Lower leg skin (tissue), 4 donors: ENCODE results near the gene RNF186. TPM values are rescaled to one million over a fixed set of nuclear protein-coding genes. Genes with fewer than 3 reads are reported as not detected.
"Not testable (repeated sequence)": the region's sequence is repeated elsewhere in the genome, so short reads cannot be mapped to it uniquely, and the experiment has no call there.

Experiments
- DNase-seq, 2 donors: peaks; one replicate each; pipeline ENCODE4 v3.0.0-alpha.2; 2019; ENCODE audit warnings: low spot score in 2 of 2
- H3K4me3 ChIP-seq: fragments of 200-600 bp; sonication (generic); 2 replicates; pipeline ENCODE4 v1.5.1; 2017; ENCODE audit warnings: mild to moderate bottlenecking, low read depth; ENCODE audit not compliant: poor library complexity, severe bottlenecking
- POLR2A ChIP-seq, 2 donors: fragments of 450-650 bp; IDR thresholded peaks; one replicate each; pipeline ENCODE4 v1.6.1; 2016 to 2017; ENCODE audit warnings: antibody characterized with exemption in 2 of 2, mild to moderate bottlenecking in 1 of 2, moderate library complexity in 1 of 2
- WGBS, 2 donors: methylation state at CpG; one replicate each; pipeline ENCODE4 v1.1.5; 2018; 5-methylcytosine and 5-hydroxymethylcytosine counted together
- intact Hi-C: fragments of 100-400 bp; cut with DNase I; formaldehyde crosslinking; loops from one replicate; pipeline ENCODE4 v1.15.0; 2023; ENCODE audit warnings: low total_unique reads
- total RNA-seq, 4 donors: library from RNA; depleted of rRNA; stranded (reverse); fragments of >200 nt; gene quantifications; one replicate each; pipeline ENCODE4 v1.1.0, GENCODE V29; 2016
- TF ChIP-seq, protein P1 (sequence below), 3 donors: fragments of 450-650 bp; IDR thresholded peaks; one replicate each; pipeline ENCODE4 v1.5.1; 2016; ENCODE audit warnings: antibody characterized with exemption in 3 of 3, mild to moderate bottlenecking in 3 of 3, moderate library complexity in 2 of 3

Gene RNF186
- total RNA-seq, 4 donors from 2014 or later = 0.19 TPM; not detected in 3

DNA sequence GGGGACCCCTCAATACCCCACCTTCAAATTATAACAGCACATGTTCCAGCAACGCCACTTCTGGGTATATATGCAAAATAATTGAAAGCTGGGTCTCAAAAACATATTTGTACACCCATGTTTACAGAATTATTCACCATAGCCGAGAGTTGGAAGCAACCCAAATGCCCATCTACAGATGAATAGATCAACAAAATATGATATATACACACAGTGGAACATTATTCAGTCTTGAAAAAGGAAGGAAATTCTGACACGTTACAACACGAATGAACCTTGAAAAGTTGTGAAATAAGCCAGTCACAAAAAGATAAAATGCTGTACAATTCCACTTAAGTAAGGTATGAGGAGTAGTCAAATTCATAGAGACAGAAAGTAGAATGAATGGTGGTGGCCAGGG, 20.5 kb downstream of the RNF186 start:
- TF ChIP-seq, protein P1, sequence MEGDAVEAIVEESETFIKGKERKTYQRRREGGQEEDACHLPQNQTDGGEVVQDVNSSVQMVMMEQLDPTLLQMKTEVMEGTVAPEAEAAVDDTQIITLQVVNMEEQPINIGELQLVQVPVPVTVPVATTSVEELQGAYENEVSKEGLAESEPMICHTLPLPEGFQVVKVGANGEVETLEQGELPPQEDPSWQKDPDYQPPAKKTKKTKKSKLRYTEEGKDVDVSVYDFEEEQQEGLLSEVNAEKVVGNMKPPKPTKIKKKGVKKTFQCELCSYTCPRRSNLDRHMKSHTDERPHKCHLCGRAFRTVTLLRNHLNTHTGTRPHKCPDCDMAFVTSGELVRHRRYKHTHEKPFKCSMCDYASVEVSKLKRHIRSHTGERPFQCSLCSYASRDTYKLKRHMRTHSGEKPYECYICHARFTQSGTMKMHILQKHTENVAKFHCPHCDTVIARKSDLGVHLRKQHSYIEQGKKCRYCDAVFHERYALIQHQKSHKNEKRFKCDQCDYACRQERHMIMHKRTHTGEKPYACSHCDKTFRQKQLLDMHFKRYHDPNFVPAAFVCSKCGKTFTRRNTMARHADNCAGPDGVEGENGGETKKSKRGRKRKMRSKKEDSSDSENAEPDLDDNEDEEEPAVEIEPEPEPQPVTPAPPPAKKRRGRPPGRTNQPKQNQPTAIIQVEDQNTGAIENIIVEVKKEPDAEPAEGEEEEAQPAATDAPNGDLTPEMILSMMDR (IDR thresholded peaks at IDR 0.05) = no peak
- no peak for TF ChIP-seq POLR2A (IDR thresholded peaks at IDR 0.05)
- WGBS, 2 donors = 90 to 91% methylated on average over 4 of the region's 4 CpGs
- H3K4me3 ChIP-seq = no peak overlapping the region
- intact Hi-C loops = no loop called here
- no peak for DNase-seq

DNA sequence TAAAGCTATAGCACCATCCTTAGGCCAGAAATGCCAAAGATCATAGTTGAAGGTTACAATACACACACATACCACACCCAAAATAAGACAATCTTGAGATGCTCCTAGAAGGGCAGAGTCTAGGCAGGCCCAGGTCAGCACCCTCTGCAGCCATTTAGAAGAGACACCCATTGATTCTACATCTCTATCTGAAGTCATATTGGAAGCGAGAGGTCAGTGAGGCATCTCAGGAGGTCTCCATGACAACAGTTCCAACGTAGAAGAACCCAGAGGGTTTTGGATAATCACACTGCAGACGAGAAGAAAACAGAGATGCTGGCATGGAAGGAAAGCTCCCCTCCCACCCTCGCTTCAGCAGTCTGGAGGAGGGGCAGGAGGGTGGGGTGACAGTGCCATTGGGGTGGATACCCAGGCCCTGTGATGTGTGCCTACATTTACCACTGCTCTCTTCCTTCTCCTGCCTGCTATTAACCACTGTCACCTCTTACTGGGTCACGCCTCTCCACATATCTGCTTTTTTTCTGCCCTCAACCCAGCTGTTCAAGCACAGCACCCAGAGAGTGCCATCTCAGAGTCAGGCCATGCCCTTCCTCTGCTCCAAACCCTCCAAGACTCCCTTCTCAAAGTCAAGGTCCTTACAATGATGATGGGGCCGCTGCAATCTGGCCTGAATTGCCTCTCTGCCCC, 21.6 kb downstream of the RNF186 start:
- TF ChIP-seq, protein P1 (IDR thresholded peaks at IDR 0.05) = no peak
- no peak for TF ChIP-seq POLR2A (IDR thresholded peaks at IDR 0.05)
- no peak overlapping the region for H3K4me3 ChIP-seq
- intact Hi-C loops = no loop called here
- no peak for DNase-seq
- WGBS, 2 donors = 77 to 80% methylated on average over 6 of the region's 6 CpGs

DNA sequence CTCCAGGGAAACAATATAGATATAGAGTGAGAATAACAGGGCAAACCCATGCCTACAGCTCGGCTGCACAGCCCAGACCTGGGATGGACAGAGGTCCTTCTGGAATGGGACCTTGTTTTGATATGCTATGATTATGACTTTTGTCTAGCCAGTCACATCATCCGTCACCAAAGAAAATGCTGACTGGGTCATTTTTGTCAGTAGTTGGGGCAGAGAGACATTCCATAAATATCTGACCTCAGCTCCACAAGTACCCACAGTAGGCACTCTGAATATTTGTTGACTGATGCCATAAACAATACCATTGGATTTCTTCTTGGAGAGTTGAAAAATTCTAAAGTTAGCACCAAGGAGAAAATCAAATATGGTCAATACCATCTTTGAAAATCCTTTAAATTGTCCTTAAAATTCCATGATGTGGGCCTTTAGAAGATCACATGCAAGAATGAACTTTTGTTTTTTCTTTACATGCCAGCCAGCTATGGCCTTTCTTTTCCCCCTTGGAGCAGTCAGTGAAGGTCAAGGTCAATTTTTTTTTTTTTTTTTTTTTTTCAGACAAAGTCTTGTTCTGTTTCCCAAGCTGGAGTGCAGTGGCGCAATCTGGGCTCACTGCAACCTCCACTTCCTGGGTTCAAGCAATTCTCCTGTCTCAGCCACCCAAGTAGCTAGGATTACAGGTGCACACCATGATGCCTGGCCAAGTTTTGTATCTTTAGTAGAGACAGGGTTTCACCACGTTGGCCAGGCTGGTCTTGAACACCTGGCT, 22.7 kb downstream of the RNF186 start:
- intact Hi-C loops = no loop called here
- TF ChIP-seq POLR2A (IDR thresholded peaks at IDR 0.05) = no peak
- TF ChIP-seq, protein P1 (IDR thresholded peaks at IDR 0.05) = no peak
- H3K4me3 ChIP-seq = no peak overlapping the region
- DNase-seq = no peak
- WGBS, 2 donors = 88 to 91% methylated on average over 4 of the region's 4 CpGs

DNA sequence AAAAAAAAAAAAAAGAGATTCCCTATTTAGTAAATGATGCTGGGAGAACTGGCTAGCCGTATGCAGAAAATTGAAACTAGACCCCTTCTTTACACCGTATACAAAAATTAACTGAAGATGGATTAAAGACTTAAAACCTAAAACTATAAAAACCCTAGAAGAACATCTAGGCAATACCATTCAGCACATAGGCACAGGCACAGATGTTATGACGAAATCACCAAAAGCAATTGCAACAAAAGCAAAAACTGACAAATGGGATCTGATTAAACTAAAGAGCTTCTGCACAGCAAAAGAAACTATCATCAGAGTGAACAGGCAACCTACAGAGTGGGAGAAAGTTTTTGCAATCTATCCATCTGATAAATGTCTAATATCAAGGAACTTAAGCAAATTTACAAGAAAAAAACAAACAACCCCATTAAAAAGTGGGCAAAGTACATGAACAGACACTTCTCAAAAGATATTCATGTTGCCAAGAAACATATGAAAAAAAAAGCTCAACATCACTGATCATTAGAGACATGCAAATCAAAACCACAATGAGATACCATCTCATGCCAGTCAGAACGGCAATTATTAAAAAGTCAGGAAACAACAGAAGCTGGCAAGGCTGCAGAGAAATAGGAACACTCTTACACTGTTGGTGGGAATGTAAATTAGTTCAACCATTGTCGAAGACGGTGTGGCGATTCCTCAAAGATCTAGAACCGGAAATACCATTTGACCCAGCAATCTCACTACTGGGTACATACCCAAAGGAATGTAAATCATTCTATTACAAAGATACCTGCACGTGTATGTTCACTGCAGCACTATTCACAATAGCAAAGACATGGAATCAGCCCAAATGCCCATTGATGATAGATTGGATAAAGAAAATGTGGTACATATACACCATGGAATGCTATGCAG, 24.8 kb downstream of the RNF186 start:
- intact Hi-C loops, DNase-seq, H3K4me3 ChIP-seq: not testable (repeated sequence)
- WGBS, 2 donors = 80% methylated on average over 9 of the region's 9 CpGs

DNA sequence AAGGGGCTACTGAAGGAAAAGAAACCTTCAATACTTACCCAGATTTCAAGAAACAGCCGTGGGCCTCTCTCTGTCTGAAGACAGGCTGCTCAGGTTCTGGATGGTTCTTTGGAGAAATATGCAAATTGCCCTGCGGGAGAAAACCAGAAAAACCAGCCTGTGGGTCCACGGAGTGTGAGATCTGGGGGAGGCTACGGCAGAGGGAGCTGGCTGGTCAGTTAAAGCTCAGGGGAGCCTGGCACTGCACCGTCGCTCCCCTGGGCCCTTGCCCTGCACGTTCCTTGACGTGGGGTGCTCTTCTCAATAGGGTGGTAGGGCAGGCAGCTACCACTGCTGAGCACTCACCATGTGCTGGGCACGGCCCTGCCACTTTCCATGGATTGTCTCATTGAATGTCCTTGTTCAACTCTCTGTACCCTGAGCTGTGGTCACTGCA, 28.1 kb downstream of the RNF186 start:
- no peak for TF ChIP-seq POLR2A (IDR thresholded peaks at IDR 0.05)
- TF ChIP-seq, protein P1 (IDR thresholded peaks at IDR 0.05) = no peak
- 69 to 71% methylated on average over 9 of the region's 9 CpGs for WGBS, 2 donors
- H3K4me3 ChIP-seq = no peak overlapping the region
- no peak for DNase-seq
- intact Hi-C loops = no loop called here

DNA sequence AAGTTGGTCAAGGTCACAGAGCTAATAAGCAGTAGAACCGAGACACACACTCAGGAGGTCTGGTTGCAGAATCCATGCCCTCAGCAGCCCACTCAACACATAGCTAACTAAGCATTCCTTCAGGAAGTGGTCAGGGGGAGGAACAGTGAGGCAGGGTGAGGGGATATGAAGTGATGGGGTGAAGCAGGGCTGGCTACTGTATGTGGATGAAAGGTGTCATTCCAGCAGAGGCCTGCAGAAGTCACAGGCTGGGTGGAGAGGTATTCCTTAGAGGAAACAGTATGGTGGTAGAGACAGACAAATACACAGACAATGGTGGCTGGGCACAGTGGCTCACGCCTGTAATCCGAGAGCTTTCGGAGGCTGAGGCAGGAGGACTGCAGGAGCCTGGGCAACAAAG, 29.4 kb downstream of the RNF186 start:
- WGBS, 2 donors = 71 to 81% methylated on average over 4 of the region's 4 CpGs
- intact Hi-C loops = no loop called here
- no peak overlapping the region for H3K4me3 ChIP-seq
- TF ChIP-seq POLR2A (IDR thresholded peaks at IDR 0.05) = no peak
- TF ChIP-seq, protein P1 (IDR thresholded peaks at IDR 0.05) = no peak
- no peak for DNase-seq
